ENCODE data around the gene MRPL37. TPM values are rescaled to one million over a fixed set of nuclear protein-coding genes. Genes with fewer than 3 reads are reported as not detected.

The MRPL37 gene
- 88.4 to 100 TPM (median 96.6 TPM) in 5 replicates for total RNA-seq (2022; extraction: Qiagen RNA extraction; ENCODE audit: low read depth)

DNA sequence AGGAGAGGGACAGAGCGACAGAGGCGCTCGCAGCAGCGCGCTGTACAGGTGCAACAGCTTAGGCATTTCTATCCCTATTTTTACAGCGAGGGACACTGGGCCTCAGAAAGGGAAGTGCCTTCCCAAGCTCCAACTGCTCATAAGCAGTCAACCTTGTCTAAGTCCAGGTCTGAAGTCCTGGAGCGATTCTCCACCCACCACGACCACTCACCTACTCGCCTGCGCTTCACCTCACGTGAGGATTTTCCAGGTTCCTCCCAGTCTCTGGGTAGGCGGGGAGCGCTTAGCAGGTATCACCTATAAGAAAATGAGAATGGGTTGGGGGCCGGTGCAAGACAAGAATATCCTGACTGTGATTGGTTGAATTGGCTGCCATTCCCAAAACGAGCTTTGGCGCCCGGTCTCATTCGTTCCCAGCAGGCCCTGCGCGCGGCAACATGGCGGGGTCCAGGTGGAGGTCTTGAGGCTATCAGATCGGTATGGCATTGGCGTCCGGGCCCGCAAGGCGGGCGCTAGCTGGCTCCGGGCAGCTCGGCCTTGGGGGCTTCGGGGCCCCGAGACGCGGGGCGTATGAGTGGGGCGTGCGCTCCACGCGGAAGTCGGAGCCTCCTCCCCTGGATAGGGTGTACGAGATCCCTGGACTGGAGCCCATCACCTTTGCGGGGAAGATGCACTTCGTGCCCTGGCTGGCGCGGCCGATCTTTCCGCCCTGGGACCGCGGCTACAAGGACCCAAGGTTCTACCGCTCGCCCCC is at the start of gene MRPL37, which contains the start of gene CYB5RL:
Gene MRPL37 (plus strand): TSS at position 403 of the 754 bp plus-strand sequence. CDS start 77 bp downstream, at position 480.
Gene CYB5RL (minus strand): TSS at position 266 of the 754 bp plus-strand sequence. CDS start 4,414 bp downstream, outside the sequence.

DNA sequence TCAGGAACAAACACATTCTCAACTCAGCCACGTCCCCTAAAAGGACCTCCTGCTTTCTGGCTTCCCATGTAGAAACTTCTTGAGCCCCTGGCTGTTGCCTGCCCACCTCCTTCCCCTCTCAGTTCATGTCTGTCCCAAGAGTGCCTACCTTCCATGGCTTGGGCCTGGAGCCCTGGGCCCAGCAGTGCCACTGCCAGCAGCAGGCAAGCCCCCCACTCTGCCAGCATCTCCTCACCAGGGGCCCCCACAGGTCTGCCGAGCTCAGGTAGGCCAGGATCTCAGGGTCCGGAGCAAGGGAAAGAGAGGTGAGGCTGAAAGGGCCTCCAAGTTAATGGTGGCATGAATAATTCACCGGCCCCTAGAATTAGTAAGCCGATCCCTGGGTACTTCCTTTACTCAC is 47.3 kb upstream of the MRPL37 start, which contains the start of gene CDCP2:
Gene CDCP2 (minus strand): TSS at position 305 of the 400 bp plus-strand sequence. CDS start 78 bp downstream, at position 227.

Other genes starting within 250 kb of the MRPL37 start
- not detected in 5 replicates for gene LDLRAD1, start 182.0 kb upstream of the MRPL37 start, total RNA-seq (2022; extraction: Qiagen RNA extraction; ENCODE audit: low read depth)
- 109 to 141 TPM (median 124 TPM) in 5 replicates for gene TMEM59, start 147.0 kb upstream of the MRPL37 start, total RNA-seq (2022; extraction: Qiagen RNA extraction; ENCODE audit: low read depth)
- 1.6 to 4.0 TPM (median 3.1 TPM) in 5 replicates for gene TCEANC2, start 146.6 kb upstream of the MRPL37 start, total RNA-seq (2022; extraction: Qiagen RNA extraction; ENCODE audit: low read depth)
- gene CDCP2, start 47.2 kb upstream of the MRPL37 start, total RNA-seq (2022; extraction: Qiagen RNA extraction; ENCODE audit: low read depth), result not detected in 5 replicates
- 2.4 to 3.6 TPM (median 2.9 TPM) in 5 replicates for gene CYB5RL, start 137 bp upstream of the MRPL37 start, total RNA-seq (2022; extraction: Qiagen RNA extraction; ENCODE audit: low read depth)
- 7.8 to 11.4 TPM (median 9.6 TPM) in 5 replicates for gene SSBP3, start 206.2 kb downstream of the MRPL37 start, total RNA-seq (2022; extraction: Qiagen RNA extraction; ENCODE audit: low read depth)